Fibroblast of lung (primary cell): Measurements from ENCODE around the gene SENP3. TPM values are rescaled to one million over a fixed set of nuclear protein-coding genes. Genes with fewer than 3 reads are reported as not detected.

Source experiments
- DNase-seq, 2 donors: peaks; one replicate each; pipeline versions ENCODE4 v3.0.0 to v3.0.0-alpha.2; 2010; ENCODE audit warnings: low read depth in 2 of 2
- H2AFZ ChIP-seq: 2 replicates; pipeline ENCODE4 v1.5.1; 2012; ENCODE audit warnings: low read length, control low read depth, inconsistent platforms
- H3K27ac ChIP-seq: 2 replicates; pipeline ENCODE4 v1.5.1; 2011; ENCODE audit warnings: low read length, control low read depth; ENCODE audit not compliant: insufficient read depth
- H3K27me3 ChIP-seq: 2 replicates; pipeline ENCODE4 v1.5.1; 2011; ENCODE audit warnings: mild to moderate bottlenecking, low read length; ENCODE audit not compliant: control insufficient read depth, insufficient read depth
- H3K36me3 ChIP-seq: 2 replicates; pipeline ENCODE4 v1.5.1; 2011; ENCODE audit warnings: low read length; ENCODE audit not compliant: control insufficient read depth, insufficient read depth
- H3K4me1 ChIP-seq: 2 replicates; pipeline ENCODE4 v1.5.1; 2011; ENCODE audit warnings: low read length; ENCODE audit not compliant: control insufficient read depth, insufficient read depth; ENCODE audit errors: extremely low read depth
- H3K4me2 ChIP-seq: 2 replicates; pipeline ENCODE4 v1.5.1; 2011; ENCODE audit warnings: low read length, control low read depth; ENCODE audit not compliant: insufficient read depth; ENCODE audit errors: extremely low read depth
- H3K4me3 ChIP-seq, 4 experiments: fragments of 200-600 bp in 1 of 4; sonication (generic) in 1 of 4; replicated peaks in 1 of 4; 2 replicates each; pipeline ENCODE4 v1.5.1; 2011 to 2016; ENCODE audit warnings: low read length in 4 of 4, low read depth in 3 of 4, mild to moderate bottlenecking in 3 of 4, control low read depth in 2 of 4, inconsistent platforms in 1 of 4, mixed read lengths in 1 of 4; ENCODE audit not compliant: insufficient read depth in 1 of 4; ENCODE audit errors: control extremely low read depth in 1 of 4
- H3K79me2 ChIP-seq: 2 replicates; pipeline ENCODE4 v1.5.1; 2012; ENCODE audit warnings: mild to moderate bottlenecking, low read length, inconsistent platforms; ENCODE audit not compliant: control insufficient read depth, insufficient read depth
- H3K9ac ChIP-seq: 2 replicates; pipeline ENCODE4 v1.5.1; 2011; ENCODE audit warnings: mild to moderate bottlenecking, low read length, control low read depth; ENCODE audit not compliant: insufficient read depth
- H3K9me3 ChIP-seq: 2 replicates; pipeline ENCODE4 v1.5.1; 2012; ENCODE audit warnings: low read depth, low read length; ENCODE audit not compliant: control insufficient read depth, insufficient read depth
- H4K20me1 ChIP-seq: 2 replicates; pipeline ENCODE4 v1.5.1; 2011; ENCODE audit warnings: low read length; ENCODE audit not compliant: control insufficient read depth, insufficient read depth; ENCODE audit errors: extremely low read depth
- CTCF ChIP-seq, 2 donors: IDR thresholded peaks in 1 of 2; conservative IDR thresholded peaks in 1 of 2; 1 replicate in 1 of 2; 2 replicates in 1 of 2; pipeline ENCODE4 v1.5.1; 2011 to 2012; ENCODE audit warnings: low read length in 2 of 2, control low read depth in 1 of 2, inconsistent platforms in 1 of 2, low read depth in 1 of 2, mild to moderate bottlenecking in 1 of 2
- EZH2 ChIP-seq: IDR thresholded peaks from 2 replicates; pipeline ENCODE4 v1.5.1; 2012; ENCODE audit warnings: low read length, control low read depth, mild to moderate bottlenecking; ENCODE audit errors: missing control alignments
- polyA plus RNA-seq, 2 donors: library from polyadenylated mRNA; depleted of rRNA in 1 of 2; stranded (reverse) in 1 of 2; unstranded in 1 of 2; fragments of >200 nt; gene quantifications; 2 replicates each; pipeline ENCODE4 v1.2.1, GENCODE V29; 2011 to 2012; ENCODE audit warnings: missing spikeins in 1 of 2
- total RNA-seq: library from RNA; depleted of rRNA; stranded (reverse); fragments of >200 nt; gene quantifications from 2 replicates; pipeline ENCODE4 v1.2.1, GENCODE V29; 2014

Gene SENP3
- total and polyA plus RNA-seq, 2 donors (not counting 1 experiment from before 2014, with no cell fraction given): 66.2 to 67.6 TPM

- Histone ChIP-seq H2AFZ (no peak overlapping the region), H3K4me2 (peak overlapping the region; percentile 60), H3K27me3 (no peaks in the 10 kb centered on the region), H3K36me3 (peaks cover 2% of the 10 kb centered on the region), H4K20me1 (no peaks in the 10 kb centered on the region), H3K4me1 (peaks cover 5% of the 10 kb centered on the region), H3K9ac (no peak overlapping the region), H3K9me3 (no peaks in the 10 kb centered on the region), H3K4me3 (peak overlapping the region in 2 of 4 experiments; percentile 13 to 45), H3K27ac (no peak overlapping the region), H3K79me2 (peaks cover 55% of the 10 kb centered on the region)
- DNase-seq: peak in 1 of 2 donors; percentile 35
- no peak for TF ChIP-seq EZH2
- TF ChIP-seq CTCF (conservative IDR thresholded peaks at IDR 0.05 in 1 of 2, IDR thresholded peaks at IDR 0.05 in 1 of 2; ENCODE audit: low read depth in 1 of 2, low read length in 2 of 2): no peak
These were observed 50.5 kb downstream of the SENP3 start for GRCh38 chr17:7612294-7612640.

- peak; percentile 31 to 61 for DNase-seq
- Histone ChIP-seq H3K9ac (peak overlapping the region; percentile 80), H3K4me1 (peaks cover 5% of the 10 kb centered on the region), H3K9me3 (no peaks in the 10 kb centered on the region), H4K20me1 (no peaks in the 10 kb centered on the region), H3K79me2 (peaks cover 45% of the 10 kb centered on the region), H3K27me3 (no peaks in the 10 kb centered on the region), H2AFZ (no peak overlapping the region), H3K36me3 (no peaks in the 10 kb centered on the region), H3K4me2 (peak overlapping the region; percentile 93), H3K27ac (peak overlapping the region; percentile 65), H3K4me3 (peak overlapping the region; percentile 54 to 96 (median 80))
- no peak for TF ChIP-seq EZH2
- no peak for TF ChIP-seq CTCF (conservative IDR thresholded peaks at IDR 0.05 in 1 of 2, IDR thresholded peaks at IDR 0.05 in 1 of 2; ENCODE audit: low read depth in 1 of 2, low read length in 2 of 2)
These were observed 52.2 kb downstream of the SENP3 start for GRCh38 chr17:7613769-7614424.

- peak; percentile 55 to 65 for TF ChIP-seq CTCF (conservative IDR thresholded peaks at IDR 0.05 in 1 of 2, IDR thresholded peaks at IDR 0.05 in 1 of 2; ENCODE audit: low read depth in 1 of 2, low read length in 2 of 2)
- TF ChIP-seq EZH2: no peak
- peak within 1 kb of the TSS; percentile 54 to 96 (median 80) for H3K4me3 ChIP-seq
- peak within 1 kb of the TSS; percentile 80 for H3K9ac ChIP-seq
- H3K27me3 ChIP-seq: peaks cover under 1% of the 10 kb centered on the region
- peak within 1 kb of the TSS; percentile 93 for H3K4me2 ChIP-seq
- H3K27ac ChIP-seq: peak within 1 kb of the TSS; percentile 65
- H3K9me3 ChIP-seq: no peaks in the 10 kb centered on the region
- H2AFZ ChIP-seq: peak within 1 kb of the TSS; percentile 55
- H3K36me3 ChIP-seq: no peaks in the 10 kb centered on the region
- H4K20me1 ChIP-seq: no peaks in the 10 kb centered on the region
- peaks cover 43% of the 10 kb centered on the region for H3K79me2 ChIP-seq
- H3K4me1 ChIP-seq: peaks cover 5% of the 10 kb centered on the region
- peak; percentile 99 to 100 for DNase-seq
These were observed 52.9 kb downstream of the SENP3 start, which contains the start of gene FXR2 for GRCh38 chr17:7614425-7615264. FXR2 (minus strand) TSS chr17:7614897; CDS start chr17:7614532, 365 bp downstream.
